Keratinocyte (primary cell): ENCODE data around the gene APEX1. TPM values are rescaled to one million over a fixed set of nuclear protein-coding genes. Genes with fewer than 3 reads are reported as not detected.
"Not testable (repeated sequence)": the region's sequence is repeated elsewhere in the genome, so short reads cannot be mapped to it uniquely, and the experiment has no call there.

ENCODE experiments used
- DNase-seq: peaks from one replicate; pipeline ENCODE4 v3.0.0-alpha.2; 2011; ENCODE audit warnings: low read depth, missing footprints, low spot score
- FAIRE-seq: peaks from 2 replicates; lab custom pipeline; 2011; peaks lifted over from hg19 to GRCh38; lab: Jason Lieb, UNC
- H2AFZ ChIP-seq: 2 replicates; pipeline ENCODE4 v1.6.0; 2012; ENCODE audit warnings: low read length, control low read depth, inconsistent platforms; ENCODE audit not compliant: control insufficient read depth
- H3K27ac ChIP-seq: 2 replicates; pipeline ENCODE4 v1.5.1; 2011; ENCODE audit warnings: low read length; ENCODE audit not compliant: control insufficient read depth, insufficient read depth
- H3K27me3 ChIP-seq: 3 replicates; pipeline ENCODE4 v1.6.0; 2011; ENCODE audit warnings: low read length; ENCODE audit not compliant: control insufficient read depth, insufficient read depth; ENCODE audit errors: extremely low read depth
- H3K36me3 ChIP-seq, 2 experiments: 2 replicates in 1 of 2; 3 replicates in 1 of 2; pipeline ENCODE4 v1.5.1; 2011; ENCODE audit warnings: low read length in 2 of 2, mild to moderate bottlenecking in 1 of 2; ENCODE audit not compliant: control insufficient read depth in 2 of 2, insufficient read depth in 2 of 2; ENCODE audit errors: extremely low read depth in 1 of 2
- H3K4me1 ChIP-seq: 3 replicates; pipeline ENCODE4 v1.5.1; 2011; ENCODE audit warnings: low read length; ENCODE audit not compliant: control insufficient read depth, insufficient read depth; ENCODE audit errors: extremely low read depth
- H3K4me2 ChIP-seq: 3 replicates; pipeline ENCODE4 v1.6.0; 2011; ENCODE audit warnings: low read depth, low read length; ENCODE audit not compliant: control insufficient read depth, insufficient read depth; ENCODE audit errors: extremely low read depth
- H3K4me3 ChIP-seq, 3 experiments: fragments of 200-600 bp in 1 of 3; sonication (generic) in 1 of 3; 2 replicates in 2 of 3; 3 replicates in 1 of 3; pipeline ENCODE4 v1.5.1; 2011 to 2016; ENCODE audit warnings: low read length in 3 of 3, mild to moderate bottlenecking in 3 of 3, control low read depth in 2 of 3, inconsistent platforms in 1 of 3, low read depth in 1 of 3, mixed read lengths in 1 of 3, mixed run types in 1 of 3, moderate library complexity in 1 of 3; ENCODE audit not compliant: control insufficient read depth in 2 of 3, insufficient read depth in 2 of 3; ENCODE audit errors: extremely low read depth in 1 of 3
- H3K79me2 ChIP-seq: 2 replicates; pipeline ENCODE4 v1.6.0; 2012; ENCODE audit warnings: low read length; ENCODE audit not compliant: control insufficient read depth, insufficient read depth
- H3K9ac ChIP-seq: 3 replicates; pipeline ENCODE4 v1.6.0; 2011; ENCODE audit warnings: low read length; ENCODE audit not compliant: control insufficient read depth, insufficient read depth; ENCODE audit errors: extremely low read depth
- H3K9me1 ChIP-seq: 3 replicates; pipeline ENCODE4 v1.6.0; 2011; ENCODE audit warnings: low read length; ENCODE audit not compliant: control insufficient read depth, insufficient read depth; ENCODE audit errors: extremely low read depth
- H3K9me3 ChIP-seq: 2 replicates; pipeline ENCODE4 v1.5.1; 2012; ENCODE audit warnings: low read depth, low read length; ENCODE audit not compliant: control insufficient read depth
- H4K20me1 ChIP-seq: 3 replicates; pipeline ENCODE4 v1.6.0; 2011; ENCODE audit warnings: low read length; ENCODE audit not compliant: control insufficient read depth, insufficient read depth; ENCODE audit errors: extremely low read depth
- EZH2 ChIP-seq: IDR thresholded peaks from one replicate; pipeline ENCODE4 v1.6.1; 2012; ENCODE audit warnings: inconsistent platforms, mild to moderate bottlenecking, low read length, moderate library complexity
- dilution Hi-C: fragments of 300-500 bp; cut with MboI; formaldehyde crosslinking; loops from one replicate; pipeline ENCODE4 v1.7.0; 2020; ENCODE audit warnings: low sequenced_read_pairs; ENCODE audit not compliant: extremely low pct_ligation_motif_present
- polyA plus RNA-seq, 5 experiments: library from polyadenylated mRNA; depleted of rRNA in 3 of 5; stranded (reverse) in 3 of 5; stranded (forward) in 1 of 5; unstranded in 1 of 5; fragments of >200 nt; gene quantifications; 1 replicate in 1 of 5; 2 replicates in 3 of 5; 3 replicates in 1 of 5; pipeline versions ENCODE4 v1.2.1 to v1.2.3, GENCODE V29; 2011 to 2012; ENCODE audit warnings: missing spikeins in 2 of 5, low read depth in 1 of 5, low replicate concordance in 1 of 5
- TF ChIP-seq, protein P1 (sequence below), 3 experiments: IDR thresholded peaks in 1 of 3; conservative IDR thresholded peaks in 1 of 3; optimal IDR thresholded peaks in 1 of 3; 2 replicates in 2 of 3; 3 replicates in 1 of 3; pipeline versions ENCODE3 to v1.5.1; 2011; ENCODE audit warnings: low read length in 3 of 3, mild to moderate bottlenecking in 3 of 3, moderate library complexity in 2 of 3, control low read depth in 1 of 3, inconsistent platforms in 1 of 3; ENCODE audit not compliant: insufficient read depth in 2 of 3; ENCODE audit errors: extremely low read depth in 1 of 3

Gene APEX1
- polyA plus RNA-seq, 1 donor (not counting 4 experiments of a cell fraction or from before 2014, with no cell fraction given), result 234 TPM

DNA sequence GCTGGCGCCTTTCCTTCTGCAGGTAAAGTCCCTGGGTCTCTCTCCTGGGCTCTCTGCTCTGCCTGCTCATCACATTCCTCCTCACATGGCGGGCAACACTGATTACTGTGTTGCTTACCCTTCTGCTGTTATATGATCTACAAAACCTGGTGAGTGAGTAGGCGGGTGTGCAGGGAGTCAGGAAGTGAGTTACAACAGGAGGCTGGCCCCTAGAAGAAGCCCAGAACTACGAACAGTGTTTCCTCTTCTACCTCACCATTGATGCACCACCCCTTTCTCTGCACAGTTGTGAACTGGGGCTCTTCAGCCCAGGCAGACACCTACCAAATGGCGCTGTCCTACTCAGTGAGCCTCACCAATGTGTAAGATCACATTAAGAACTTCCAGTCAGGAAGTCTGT, 14.1 kb upstream of the APEX1 start:
- DNase-seq, result no peak
- H3K27ac ChIP-seq, result no peak overlapping the region
- H3K4me1 ChIP-seq, result no peaks in the 10 kb centered on the region
- FAIRE-seq, result no peak
- H3K9me1 ChIP-seq, result no peaks in the 10 kb centered on the region
- no peak overlapping the region for H3K4me3 ChIP-seq
- no peak overlapping the region for H3K4me2 ChIP-seq
- dilution Hi-C loops, result no loop called here
- H4K20me1 ChIP-seq, result no peaks in the 10 kb centered on the region
- H3K9me3 ChIP-seq, result no peaks in the 10 kb centered on the region
- no peaks in the 10 kb centered on the region for H3K79me2 ChIP-seq
- no peak overlapping the region for H2AFZ ChIP-seq
- no peak for TF ChIP-seq EZH2
- TF ChIP-seq, protein P1, sequence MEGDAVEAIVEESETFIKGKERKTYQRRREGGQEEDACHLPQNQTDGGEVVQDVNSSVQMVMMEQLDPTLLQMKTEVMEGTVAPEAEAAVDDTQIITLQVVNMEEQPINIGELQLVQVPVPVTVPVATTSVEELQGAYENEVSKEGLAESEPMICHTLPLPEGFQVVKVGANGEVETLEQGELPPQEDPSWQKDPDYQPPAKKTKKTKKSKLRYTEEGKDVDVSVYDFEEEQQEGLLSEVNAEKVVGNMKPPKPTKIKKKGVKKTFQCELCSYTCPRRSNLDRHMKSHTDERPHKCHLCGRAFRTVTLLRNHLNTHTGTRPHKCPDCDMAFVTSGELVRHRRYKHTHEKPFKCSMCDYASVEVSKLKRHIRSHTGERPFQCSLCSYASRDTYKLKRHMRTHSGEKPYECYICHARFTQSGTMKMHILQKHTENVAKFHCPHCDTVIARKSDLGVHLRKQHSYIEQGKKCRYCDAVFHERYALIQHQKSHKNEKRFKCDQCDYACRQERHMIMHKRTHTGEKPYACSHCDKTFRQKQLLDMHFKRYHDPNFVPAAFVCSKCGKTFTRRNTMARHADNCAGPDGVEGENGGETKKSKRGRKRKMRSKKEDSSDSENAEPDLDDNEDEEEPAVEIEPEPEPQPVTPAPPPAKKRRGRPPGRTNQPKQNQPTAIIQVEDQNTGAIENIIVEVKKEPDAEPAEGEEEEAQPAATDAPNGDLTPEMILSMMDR (optimal IDR thresholded peaks at IDR 0.05 in 1 of 3, IDR thresholded peaks at IDR 0.05 in 1 of 3, conservative IDR thresholded peaks at IDR 0.05 in 1 of 3; ENCODE audit: extremely low read depth in 1 of 3, insufficient read depth in 2 of 3, low read length in 3 of 3), result peak in 1 of 3 experiments; percentile 8
- no peak overlapping the region for H3K9ac ChIP-seq
- H3K27me3 ChIP-seq, result peaks cover 4% of the 10 kb centered on the region
- H3K36me3 ChIP-seq, result peaks cover 0 to 3% of the 10 kb centered on the region in 2 experiments

DNA sequence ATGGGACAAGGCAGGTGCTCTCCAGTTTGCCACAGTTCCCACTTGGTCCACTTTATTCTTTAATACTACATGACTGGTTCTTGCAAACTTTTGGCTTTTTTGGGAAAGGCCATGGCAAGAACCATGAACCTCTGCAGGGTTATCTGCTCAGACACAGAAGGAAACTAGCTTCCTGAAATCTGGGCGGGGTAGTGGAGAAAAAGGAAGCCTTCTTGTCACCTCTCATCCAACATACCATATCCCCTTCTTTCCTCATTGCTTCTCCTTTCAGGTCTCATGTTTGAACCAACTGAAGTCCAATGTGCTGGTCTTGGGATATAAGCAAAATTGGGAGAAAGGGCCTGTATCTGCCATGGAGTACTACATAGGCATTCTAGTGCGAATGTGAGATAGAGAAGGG, 13.6 kb upstream of the APEX1 start:
- Histone ChIP-seq H3K4me3 (no peak overlapping the region), H3K9me1 (no peaks in the 10 kb centered on the region), H3K9ac (no peak overlapping the region), H2AFZ (no peak overlapping the region), H3K27ac (no peak overlapping the region), H3K9me3 (no peaks in the 10 kb centered on the region), H3K4me2 (no peak overlapping the region), H3K27me3 (no peaks in the 10 kb centered on the region), H3K36me3 (peaks cover 0 to 5% of the 10 kb centered on the region in 2 experiments), H3K79me2 (no peaks in the 10 kb centered on the region), H4K20me1 (no peaks in the 10 kb centered on the region), H3K4me1 (no peaks in the 10 kb centered on the region)
- dilution Hi-C loops, result no loop called here
- TF ChIP-seq EZH2, result no peak
- TF ChIP-seq, protein P1 (optimal IDR thresholded peaks at IDR 0.05 in 1 of 3, IDR thresholded peaks at IDR 0.05 in 1 of 3, conservative IDR thresholded peaks at IDR 0.05 in 1 of 3; ENCODE audit: extremely low read depth in 1 of 3, insufficient read depth in 2 of 3, low read length in 3 of 3), result no peak
- no peak for DNase-seq
- FAIRE-seq, result no peak

DNA sequence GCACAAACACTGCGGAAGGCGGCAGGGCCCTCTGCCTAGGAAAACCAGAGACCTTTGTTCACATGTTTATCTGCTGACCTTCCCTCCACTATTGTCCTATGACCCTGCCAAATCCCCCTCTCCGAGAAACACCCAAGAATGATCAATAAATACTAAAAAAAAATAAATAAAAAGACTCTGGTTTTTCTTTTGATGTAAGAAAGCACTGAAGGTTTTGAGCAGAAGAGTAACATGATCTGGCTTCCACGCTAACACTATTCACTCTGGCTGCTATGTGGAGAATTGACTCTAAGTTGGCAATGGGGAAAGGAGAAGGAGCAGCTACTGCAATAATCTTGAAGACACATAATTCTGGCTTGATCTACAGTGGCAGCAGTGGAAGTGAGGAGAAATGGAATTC, 11.4 kb upstream of the APEX1 start:
- H3K9ac ChIP-seq, H3K4me3 ChIP-seq, FAIRE-seq, H3K9me3 ChIP-seq, H4K20me1 ChIP-seq, H3K27me3 ChIP-seq, H3K79me2 ChIP-seq, H3K9me1 ChIP-seq, DNase-seq, dilution Hi-C loops, H3K27ac ChIP-seq, H2AFZ ChIP-seq, H3K4me2 ChIP-seq, H3K4me1 ChIP-seq: not testable (repeated sequence)
- H3K36me3 ChIP-seq, result peaks cover 10 to 11% of the 10 kb centered on the region in 2 experiments
